Activated CD8-positive, alpha-beta memory T cell treated with anti-CD3 and anti-CD28 coated beads, Interleukin-2, amount 50 U/mL, for 24 hours (primary cell): ENCODE results near the gene RGS3.

ENCODE experiments used
- DNase-seq: peaks from one replicate; pipeline ENCODE4 v3.0.0-alpha.2; 2020; ENCODE audit errors: extremely low read depth

RGS3 gene

GRCh38 chr9:113529336-113530009 is 65.9 kb downstream of the RGS3 start:
- DNase-seq: no peak

- no peak for DNase-seq
These were observed 66.6 kb downstream of the RGS3 start for GRCh38 chr9:113530022-113530635.

GRCh38 chr9:113530942-113531341 is 67.4 kb downstream of the RGS3 start:
- no peak for DNase-seq

GRCh38 chr9:113531919-113532808 is 68.6 kb downstream of the RGS3 start:
- DNase-seq: no peak

GRCh38 chr9:113532809-113533190 is 69.3 kb downstream of the RGS3 start:
- DNase-seq: no peak

- no peak for DNase-seq
These were observed 70.1 kb downstream of the RGS3 start for GRCh38 chr9:113533335-113534225.

GRCh38 chr9:113535756-113536155 is 72.2 kb downstream of the RGS3 start:
- DNase-seq: no peak

GRCh38 chr9:113536166-113536482 is 72.6 kb downstream of the RGS3 start:
- no peak for DNase-seq

GRCh38 chr9:113536483-113537228 is 73.1 kb downstream of the RGS3 start:
- DNase-seq: no peak

- no peak for DNase-seq
These were observed 73.8 kb downstream of the RGS3 start for GRCh38 chr9:113537229-113537810.

- no peak for DNase-seq
These were observed 74.6 kb downstream of the RGS3 start for GRCh38 chr9:113538131-113538530.

GRCh38 chr9:113538701-113539430 is 75.3 kb downstream of the RGS3 start:
- DNase-seq: no peak

GRCh38 chr9:113540466-113540865 is 76.9 kb downstream of the RGS3 start:
- no peak for DNase-seq

- DNase-seq: no peak
These were observed 77.7 kb downstream of the RGS3 start for GRCh38 chr9:113541019-113541900.

GRCh38 chr9:113542006-113542405 is 78.5 kb downstream of the RGS3 start:
- no peak for DNase-seq

- DNase-seq: no peak
These were observed 79.2 kb downstream of the RGS3 start for GRCh38 chr9:113542741-113543140.

GRCh38 chr9:113543296-113543981 is 79.9 kb downstream of the RGS3 start:
- no peak for DNase-seq

GRCh38 chr9:113543982-113544303 is 80.4 kb downstream of the RGS3 start:
- DNase-seq: no peak

GRCh38 chr9:113545068-113545467 is 81.5 kb downstream of the RGS3 start:
- no peak for DNase-seq
